Liver (tissue), 9 donors: ENCODE data around the gene DGKD. TPM values are rescaled to one million over a fixed set of nuclear protein-coding genes. Genes with fewer than 3 reads are reported as not detected.

ENCODE experiments used
- DNase-seq: peaks from one replicate; pipeline ENCODE4 v3.0.0-alpha.2; 2017; ENCODE audit warnings: low spot score
- H3K27ac ChIP-seq, 2 donors: one replicate each; pipeline ENCODE4 v1.7.0; 2013; ENCODE audit warnings: inconsistent platforms in 2 of 2, low read length in 2 of 2, control low read depth in 1 of 2, low read depth in 1 of 2, mild to moderate bottlenecking in 1 of 2
- H3K27me3 ChIP-seq, 4 donors: one replicate each; pipeline versions ENCODE4 v1.6.1 to v1.7.0; 2013; ENCODE audit warnings: low read length in 3 of 4, inconsistent platforms in 1 of 4, mild to moderate bottlenecking in 1 of 4, moderate library complexity in 1 of 4; ENCODE audit not compliant: control insufficient read depth in 4 of 4, insufficient read depth in 4 of 4
- H3K36me3 ChIP-seq, 4 donors: one replicate each; pipeline versions ENCODE4 v1.6.1 to v1.7.0; 2013; ENCODE audit warnings: low read length in 3 of 4, mild to moderate bottlenecking in 3 of 4, low read depth in 1 of 4, moderate library complexity in 1 of 4; ENCODE audit not compliant: control insufficient read depth in 4 of 4, insufficient read depth in 3 of 4
- H3K4me1 ChIP-seq, 4 donors: one replicate each; pipeline versions ENCODE4 v1.6.1 to v1.7.0; 2013; ENCODE audit warnings: low read length in 3 of 4, mild to moderate bottlenecking in 3 of 4, moderate library complexity in 1 of 4; ENCODE audit not compliant: control insufficient read depth in 4 of 4, insufficient read depth in 4 of 4
- H3K4me3 ChIP-seq, 3 donors: one replicate each; pipeline versions ENCODE4 v1.6.1 to v1.7.0; 2013; ENCODE audit warnings: low read length in 3 of 3, control low read depth in 1 of 3, low read depth in 1 of 3, mild to moderate bottlenecking in 1 of 3
- H3K9ac ChIP-seq, 2 donors: one replicate each; pipeline ENCODE4 v1.7.0; 2013; ENCODE audit warnings: low read length in 2 of 2, mild to moderate bottlenecking in 2 of 2, moderate library complexity in 2 of 2, control low read depth in 1 of 2, low read depth in 1 of 2
- H3K9me3 ChIP-seq, 4 donors: one replicate each; pipeline versions ENCODE4 v1.6.1 to v1.7.0; 2013; ENCODE audit warnings: low read length in 3 of 4; ENCODE audit not compliant: control insufficient read depth in 4 of 4
- EGR1 ChIP-seq, 2 donors: IDR thresholded peaks; 2 replicates each; pipeline ENCODE4 v1.6.1; 2016 to 2018; ENCODE audit warnings: antibody characterized with exemption in 2 of 2, low read depth in 2 of 2
- GABPA ChIP-seq, 2 donors: IDR thresholded peaks in 1 of 2; conservative IDR thresholded peaks in 1 of 2; 2 replicates each; pipeline ENCODE4 v1.6.1; 2016; ENCODE audit warnings: antibody characterized with exemption in 2 of 2, mild to moderate bottlenecking in 1 of 2, moderate library complexity in 1 of 2
- HNF4A ChIP-seq, 2 donors: conservative IDR thresholded peaks; 2 replicates each; pipeline ENCODE4 v1.6.1; 2016; ENCODE audit warnings: antibody characterized with exemption in 2 of 2, mild to moderate bottlenecking in 2 of 2
- HNF4G ChIP-seq: IDR thresholded peaks from 2 replicates; pipeline ENCODE4 v1.6.1; 2016; ENCODE audit warnings: antibody characterized with exemption
- JUND ChIP-seq, 2 donors: IDR thresholded peaks; 2 replicates each; pipeline ENCODE4 v1.6.1; 2016; ENCODE audit warnings: antibody characterized with exemption in 2 of 2
- NR2F2 ChIP-seq: IDR thresholded peaks from 2 replicates; pipeline ENCODE4 v1.6.1; 2016; ENCODE audit warnings: antibody characterized with exemption
- RAD21 ChIP-seq, 2 donors: IDR thresholded peaks; 2 replicates each; pipeline ENCODE4 v1.6.1; 2016; ENCODE audit warnings: antibody characterized with exemption in 2 of 2, mild to moderate bottlenecking in 2 of 2
- SP1 ChIP-seq: IDR thresholded peaks from 2 replicates; pipeline ENCODE4 v1.6.1; 2018; ENCODE audit warnings: antibody characterized with exemption, mild to moderate bottlenecking
- TAF1 ChIP-seq: conservative IDR thresholded peaks from 2 replicates; pipeline ENCODE4 v1.6.1; 2016; ENCODE audit warnings: antibody characterized with exemption, mild to moderate bottlenecking
- YY1 ChIP-seq: IDR thresholded peaks from 2 replicates; pipeline ENCODE4 v1.6.1; 2016; ENCODE audit warnings: antibody characterized with exemption, mild to moderate bottlenecking
- WGBS: extraction: QIAGEN DNeasy Blood & Tissue Kit; methylation state at CpG from one replicate; pipeline ENCODE4 v1.1.7; 2013; 5-methylcytosine and 5-hydroxymethylcytosine counted together
- polyA plus RNA-seq, 2 donors: library from polyadenylated mRNA; stranded (reverse) in 1 of 2; unstranded in 1 of 2; fragments of 200-250 nt in 1 of 2; fragments of >200 nt in 1 of 2; fragmentation: Nextera tagmentation in 1 of 2; extraction: Ambion mirVana in 1 of 2; gene quantifications; one replicate each; pipeline versions ENCODE4 v1.2.1 to v1.2.3, GENCODE V29; 2013 to 2015
- total RNA-seq, 2 donors: library from RNA; depleted of rRNA; stranded (reverse); fragments of >200 nt; gene quantifications; one replicate each; pipeline ENCODE4 v1.2.3, GENCODE V29; 2014
- TF ChIP-seq, protein P1 (sequence below): IDR thresholded peaks from 2 replicates; pipeline ENCODE4 v1.6.1; 2016; ENCODE audit warnings: antibody characterized with exemption, mild to moderate bottlenecking
- TF ChIP-seq, protein P2 (sequence below): IDR thresholded peaks from 2 replicates; pipeline ENCODE4 v1.6.1; 2016; ENCODE audit warnings: antibody characterized with exemption
- TF ChIP-seq, protein P3 (sequence below): IDR thresholded peaks from 2 replicates; pipeline ENCODE4 v1.6.1; 2016; ENCODE audit warnings: antibody characterized with exemption
- TF ChIP-seq, protein P4 (sequence below): IDR thresholded peaks from 2 replicates; pipeline ENCODE4 v1.6.1; 2016; ENCODE audit warnings: antibody characterized with exemption
- donor health status: healthy.
- donor health status: healthy.
- donor health status: healthy.
- donor health status: healthy.
- donor health status: healthy.

Gene DGKD
- total and polyA plus RNA-seq, 4 donors, result 4.8 to 16.4 (median 8.2) TPM

DNA sequence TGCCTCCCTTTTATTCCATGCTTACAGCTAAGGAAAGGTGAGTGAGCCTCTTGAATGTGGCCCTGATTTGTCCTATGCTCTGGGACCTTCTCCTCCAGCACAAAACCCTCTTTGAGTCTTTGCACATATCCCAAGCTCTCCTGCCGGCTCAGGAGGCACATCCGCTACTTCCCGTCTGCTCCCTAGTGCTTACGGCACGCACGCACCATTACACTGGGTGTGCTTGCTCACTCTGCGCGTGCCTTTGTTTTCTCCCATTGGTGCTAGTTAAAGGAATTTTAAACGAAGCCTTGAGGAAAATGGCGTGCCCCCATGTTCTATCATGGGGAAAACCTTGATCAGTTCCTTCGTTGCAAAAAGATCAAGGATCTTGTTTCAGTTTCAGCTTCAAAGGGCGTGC lies 7.9 kb upstream of the DGKD start:
- Histone ChIP-seq H3K9ac (no peak overlapping the region), H3K27me3 (no peaks in the 10 kb centered on the region), H3K36me3 (no peaks in the 10 kb centered on the region), H3K4me1 (peaks cover 13 to 39% (median 28%) of the 10 kb centered on the region in 4 donors), H3K9me3 (no peaks in the 10 kb centered on the region), H3K27ac (no peak overlapping the region), H3K4me3 (no peak overlapping the region)
- 92% methylated on average over 12 of the region's 12 CpGs for WGBS
- TF ChIP-seq HNF4G, result no peak
- TF ChIP-seq TAF1, result no peak
- no peak for TF ChIP-seq NR2F2
- TF ChIP-seq EGR1 (IDR thresholded peaks at IDR 0.05; ENCODE audit: low read depth in 2 of 2), result no peak
- TF ChIP-seq YY1, result no peak
- no peak for TF ChIP-seq JUND (IDR thresholded peaks at IDR 0.05)
- TF ChIP-seq SP1, result no peak
- no peak for DNase-seq

DNA sequence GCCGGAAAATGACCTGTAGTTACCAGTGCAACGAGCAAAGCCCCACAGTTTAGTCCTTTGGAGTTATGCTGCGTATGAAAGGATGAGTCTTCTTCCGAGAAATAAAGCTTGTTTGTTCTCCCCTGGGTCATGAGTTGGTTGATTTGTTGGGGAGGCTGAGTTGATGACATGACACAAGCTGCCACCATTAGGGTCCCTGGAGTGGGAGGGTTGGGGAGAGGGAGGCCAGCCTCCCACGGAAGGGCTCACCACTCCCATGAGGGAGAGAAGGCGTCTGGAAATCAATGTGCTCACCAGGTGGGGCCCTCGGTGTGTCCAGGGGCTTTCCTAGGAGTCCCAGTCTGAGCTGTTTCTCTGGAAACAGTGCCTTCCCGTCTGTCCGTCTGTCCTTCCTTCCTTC lies 7.4 kb upstream of the DGKD start:
- Histone ChIP-seq H3K4me1 (peaks cover 13 to 39% (median 28%) of the 10 kb centered on the region in 4 donors), H3K27ac (peak overlapping the region in 1 of 2 donors; percentile 30), H3K4me3 (no peak overlapping the region), H3K9me3 (no peaks in the 10 kb centered on the region), H3K36me3 (no peaks in the 10 kb centered on the region), H3K9ac (no peak overlapping the region), H3K27me3 (no peaks in the 10 kb centered on the region)
- 86% methylated on average over 9 of the region's 9 CpGs for WGBS
- no peak for DNase-seq
- TF ChIP-seq SP1, result no peak
- TF ChIP-seq HNF4A (conservative IDR thresholded peaks at IDR 0.05), result no peak
- no peak for TF ChIP-seq RAD21 (IDR thresholded peaks at IDR 0.05)
- TF ChIP-seq EGR1 (IDR thresholded peaks at IDR 0.05; ENCODE audit: low read depth in 2 of 2), result no peak
- no peak for TF ChIP-seq GABPA (IDR thresholded peaks at IDR 0.05 in 1 of 2, conservative IDR thresholded peaks at IDR 0.05 in 1 of 2)
- TF ChIP-seq, protein P1, sequence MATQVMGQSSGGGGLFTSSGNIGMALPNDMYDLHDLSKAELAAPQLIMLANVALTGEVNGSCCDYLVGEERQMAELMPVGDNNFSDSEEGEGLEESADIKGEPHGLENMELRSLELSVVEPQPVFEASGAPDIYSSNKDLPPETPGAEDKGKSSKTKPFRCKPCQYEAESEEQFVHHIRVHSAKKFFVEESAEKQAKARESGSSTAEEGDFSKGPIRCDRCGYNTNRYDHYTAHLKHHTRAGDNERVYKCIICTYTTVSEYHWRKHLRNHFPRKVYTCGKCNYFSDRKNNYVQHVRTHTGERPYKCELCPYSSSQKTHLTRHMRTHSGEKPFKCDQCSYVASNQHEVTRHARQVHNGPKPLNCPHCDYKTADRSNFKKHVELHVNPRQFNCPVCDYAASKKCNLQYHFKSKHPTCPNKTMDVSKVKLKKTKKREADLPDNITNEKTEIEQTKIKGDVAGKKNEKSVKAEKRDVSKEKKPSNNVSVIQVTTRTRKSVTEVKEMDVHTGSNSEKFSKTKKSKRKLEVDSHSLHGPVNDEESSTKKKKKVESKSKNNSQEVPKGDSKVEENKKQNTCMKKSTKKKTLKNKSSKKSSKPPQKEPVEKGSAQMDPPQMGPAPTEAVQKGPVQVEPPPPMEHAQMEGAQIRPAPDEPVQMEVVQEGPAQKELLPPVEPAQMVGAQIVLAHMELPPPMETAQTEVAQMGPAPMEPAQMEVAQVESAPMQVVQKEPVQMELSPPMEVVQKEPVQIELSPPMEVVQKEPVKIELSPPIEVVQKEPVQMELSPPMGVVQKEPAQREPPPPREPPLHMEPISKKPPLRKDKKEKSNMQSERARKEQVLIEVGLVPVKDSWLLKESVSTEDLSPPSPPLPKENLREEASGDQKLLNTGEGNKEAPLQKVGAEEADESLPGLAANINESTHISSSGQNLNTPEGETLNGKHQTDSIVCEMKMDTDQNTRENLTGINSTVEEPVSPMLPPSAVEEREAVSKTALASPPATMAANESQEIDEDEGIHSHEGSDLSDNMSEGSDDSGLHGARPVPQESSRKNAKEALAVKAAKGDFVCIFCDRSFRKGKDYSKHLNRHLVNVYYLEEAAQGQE, result no peak
- TF ChIP-seq JUND (IDR thresholded peaks at IDR 0.05), result no peak
- TF ChIP-seq, protein P2, sequence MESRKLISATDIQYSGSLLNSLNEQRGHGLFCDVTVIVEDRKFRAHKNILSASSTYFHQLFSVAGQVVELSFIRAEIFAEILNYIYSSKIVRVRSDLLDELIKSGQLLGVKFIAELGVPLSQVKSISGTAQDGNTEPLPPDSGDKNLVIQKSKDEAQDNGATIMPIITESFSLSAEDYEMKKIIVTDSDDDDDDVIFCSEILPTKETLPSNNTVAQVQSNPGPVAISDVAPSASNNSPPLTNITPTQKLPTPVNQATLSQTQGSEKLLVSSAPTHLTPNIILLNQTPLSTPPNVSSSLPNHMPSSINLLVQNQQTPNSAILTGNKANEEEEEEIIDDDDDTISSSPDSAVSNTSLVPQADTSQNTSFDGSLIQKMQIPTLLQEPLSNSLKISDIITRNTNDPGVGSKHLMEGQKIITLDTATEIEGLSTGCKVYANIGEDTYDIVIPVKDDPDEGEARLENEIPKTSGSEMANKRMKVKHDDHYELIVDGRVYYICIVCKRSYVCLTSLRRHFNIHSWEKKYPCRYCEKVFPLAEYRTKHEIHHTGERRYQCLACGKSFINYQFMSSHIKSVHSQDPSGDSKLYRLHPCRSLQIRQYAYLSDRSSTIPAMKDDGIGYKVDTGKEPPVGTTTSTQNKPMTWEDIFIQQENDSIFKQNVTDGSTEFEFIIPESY, result no peak
- TF ChIP-seq, protein P3, sequence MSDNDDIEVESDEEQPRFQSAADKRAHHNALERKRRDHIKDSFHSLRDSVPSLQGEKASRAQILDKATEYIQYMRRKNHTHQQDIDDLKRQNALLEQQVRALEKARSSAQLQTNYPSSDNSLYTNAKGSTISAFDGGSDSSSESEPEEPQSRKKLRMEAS, result no peak
- TF ChIP-seq, protein P4, sequence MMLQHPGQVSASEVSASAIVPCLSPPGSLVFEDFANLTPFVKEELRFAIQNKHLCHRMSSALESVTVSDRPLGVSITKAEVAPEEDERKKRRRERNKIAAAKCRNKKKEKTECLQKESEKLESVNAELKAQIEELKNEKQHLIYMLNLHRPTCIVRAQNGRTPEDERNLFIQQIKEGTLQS, result no peak
